Tracheal epithelial cell (primary cell): ENCODE data around the gene RPEL1. TPM values are rescaled to one million over a fixed set of nuclear protein-coding genes. Genes with fewer than 3 reads are reported as not detected.

Source experiments
- total RNA-seq: library from RNA; depleted of rRNA; stranded (reverse); fragments of >200 nt; gene quantifications from 2 replicates; pipeline ENCODE4 v1.2.1, GENCODE V29; 2014

RPEL1 gene
- under 0.01 TPM in 2 replicates for total RNA-seq

GRCh38 chr10:103245587-103245986 is at the start of gene RPEL1:
TSS of gene RPEL1 (plus strand) at chr10:103245887. CDS start at chr10:103245997, 110 bp downstream.

GRCh38 chr10:103276896-103277712 is 31.4 kb downstream of the RPEL1 start, which contains the start of gene INA:
TSS of gene INA (plus strand) at chr10:103277138. CDS start at chr10:103277212, 74 bp downstream.

Other genes starting within 250 kb of the RPEL1 start
- gene NT5C2, start 52.6 kb upstream of the RPEL1 start, total RNA-seq, result 74.9 and 129 TPM in 2 replicates
- gene INA, start 31.3 kb downstream of the RPEL1 start, total RNA-seq, result 1.7 TPM in 1 of 2 replicates, not detected in the other
- gene PCGF6, start 105.3 kb downstream of the RPEL1 start, total RNA-seq, result 14.3 and 17.1 TPM in 2 replicates
- 3.8 and 4.1 TPM in 2 replicates for gene TAF5, start 122.1 kb downstream of the RPEL1 start, total RNA-seq
- 240 and 313 TPM in 2 replicates for gene ATP5MK, start 150.6 kb downstream of the RPEL1 start, total RNA-seq
- gene PDCD11, start 150.7 kb downstream of the RPEL1 start, total RNA-seq, result 44.3 and 54.5 TPM in 2 replicates
- gene CALHM2, start 206.5 kb downstream of the RPEL1 start, total RNA-seq, result 0.43 and 0.72 TPM in 2 replicates
- gene CALHM1, start 213.0 kb downstream of the RPEL1 start, total RNA-seq, result not detected in 2 replicates
- not detected in 2 replicates for gene CALHM3, start 233.4 kb downstream of the RPEL1 start, total RNA-seq
- 0.24 and 0.85 TPM in 2 replicates for gene NEURL1, start 247.8 kb downstream of the RPEL1 start, total RNA-seq